Activated CD8-positive, alpha-beta memory T cell treated with anti-CD3 and anti-CD28 coated beads, Interleukin-2, amount 50 U/mL, for 4 hours (primary cell): ENCODE results near the gene SLC25A13.
A peak's percentile ranks its signal among the peaks of the same experiment; 100 is the strongest.
"Not testable (repeated sequence)": the region's sequence is repeated elsewhere in the genome, so short reads cannot be mapped to it uniquely, and the experiment has no call there.

ENCODE experiments used
- DNase-seq: peaks from one replicate; pipeline ENCODE4 v3.0.0-alpha.2; 2020

The SLC25A13 gene

GRCh38 chr7:96321658-96322372, at the start of gene SLC25A13:
SLC25A13 (minus strand) TSS chr7:96322098; CDS start chr7:96321956, 142 bp downstream.
- peak; percentile 55 for DNase-seq

- DNase-seq = not testable (repeated sequence)
Measured at GRCh38 chr7:96365916-96366315, 44.0 kb upstream of the SLC25A13 start.

- DNase-seq = no peak
Measured at GRCh38 chr7:96361116-96361857, 39.4 kb upstream of the SLC25A13 start.

- no peak for DNase-seq
Measured at GRCh38 chr7:96359876-96360275, 38.0 kb upstream of the SLC25A13 start.

- DNase-seq = not testable (repeated sequence)
Measured at GRCh38 chr7:96358236-96358971, 36.5 kb upstream of the SLC25A13 start.

GRCh38 chr7:96355990-96356506, 34.1 kb upstream of the SLC25A13 start:
- DNase-seq = no peak

- DNase-seq = no peak
Measured at GRCh38 chr7:96354881-96355280, 33.0 kb upstream of the SLC25A13 start.

- no peak for DNase-seq
Measured at GRCh38 chr7:96349572-96349971, 27.7 kb upstream of the SLC25A13 start.

GRCh38 chr7:96347471-96347870, 25.6 kb upstream of the SLC25A13 start:
- DNase-seq = no peak

- DNase-seq = no peak
Measured at GRCh38 chr7:96346293-96346953, 24.5 kb upstream of the SLC25A13 start.

GRCh38 chr7:96344236-96344635, 22.3 kb upstream of the SLC25A13 start:
- DNase-seq = no peak

- no peak for DNase-seq
Measured at GRCh38 chr7:96342049-96342448, 20.2 kb upstream of the SLC25A13 start.

GRCh38 chr7:96337519-96337918, 15.6 kb upstream of the SLC25A13 start:
- DNase-seq = no peak

GRCh38 chr7:96332325-96332724, 10.4 kb upstream of the SLC25A13 start:
- no peak for DNase-seq

- no peak for DNase-seq
Measured at GRCh38 chr7:96331775-96332174, 9.9 kb upstream of the SLC25A13 start.

GRCh38 chr7:96331233-96331632, 9.3 kb upstream of the SLC25A13 start:
- no peak for DNase-seq

GRCh38 chr7:96330193-96330592, 8.3 kb upstream of the SLC25A13 start:
- no peak for DNase-seq

GRCh38 chr7:96329241-96329640, 7.3 kb upstream of the SLC25A13 start:
- DNase-seq = no peak

GRCh38 chr7:96328016-96328415, 6.1 kb upstream of the SLC25A13 start:
- DNase-seq = no peak

- DNase-seq = no peak
Measured at GRCh38 chr7:96327429-96327828, 5.5 kb upstream of the SLC25A13 start.

- not testable (repeated sequence) for DNase-seq
Measured at GRCh38 chr7:96326752-96327151, 4.9 kb upstream of the SLC25A13 start.

GRCh38 chr7:96322847-96323461, 1.1 kb upstream of the SLC25A13 start:
- DNase-seq = no peak

- DNase-seq = no peak
Measured at GRCh38 chr7:96322373-96322695, 436 bp upstream of the SLC25A13 start.
